T47D (cell line): ENCODE results near the gene C16orf96.
A peak's percentile ranks its signal among the peaks of the same experiment; 100 is the strongest.

Source experiments
- DNase-seq, 2 experiments: peaks; one replicate each; pipeline versions ENCODE4 v3.0.0 to v3.0.0-alpha.2; 2011 to 2012; ENCODE audit warnings: low read depth in 1 of 2, low spot score in 1 of 2
- JUND ChIP-seq: IDR thresholded peaks from 2 replicates; pipeline ENCODE4 v1.6.1; 2012; ENCODE audit warnings: low read depth
- in situ Hi-C: cut with HindIII; loops from 2 replicates; pipeline ENCODE4 v1.10.0; 2016; ENCODE audit warnings: low sequenced_read_pairs, low pct_unique_long_range_greater_than_20kb

C16orf96 gene

DNA sequence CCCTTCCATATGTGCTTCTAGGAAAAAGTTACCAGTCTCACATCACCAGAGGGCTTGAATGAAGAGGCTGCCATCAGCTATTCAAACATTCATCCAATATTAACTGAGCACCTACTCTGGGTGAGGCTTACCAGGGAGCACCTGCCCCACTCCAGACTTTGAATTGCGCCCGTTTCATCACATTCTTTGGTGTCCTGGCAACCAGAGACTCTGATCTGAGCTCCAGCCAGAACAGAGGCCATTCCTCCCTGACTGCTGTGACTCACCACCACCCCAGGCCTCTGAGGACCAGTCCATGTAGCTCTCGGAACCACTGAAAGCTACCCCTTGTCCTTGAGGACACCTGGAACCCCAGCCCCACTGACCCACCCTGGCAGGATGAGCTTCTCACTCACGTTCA lies at the start of gene C16orf96:
Gene C16orf96 (plus strand): TSS at position 229 of the 400 bp plus-strand sequence. CDS start 150 bp downstream, at position 379.
- DNase-seq: no peak
- no peak for TF ChIP-seq JUND

DNA sequence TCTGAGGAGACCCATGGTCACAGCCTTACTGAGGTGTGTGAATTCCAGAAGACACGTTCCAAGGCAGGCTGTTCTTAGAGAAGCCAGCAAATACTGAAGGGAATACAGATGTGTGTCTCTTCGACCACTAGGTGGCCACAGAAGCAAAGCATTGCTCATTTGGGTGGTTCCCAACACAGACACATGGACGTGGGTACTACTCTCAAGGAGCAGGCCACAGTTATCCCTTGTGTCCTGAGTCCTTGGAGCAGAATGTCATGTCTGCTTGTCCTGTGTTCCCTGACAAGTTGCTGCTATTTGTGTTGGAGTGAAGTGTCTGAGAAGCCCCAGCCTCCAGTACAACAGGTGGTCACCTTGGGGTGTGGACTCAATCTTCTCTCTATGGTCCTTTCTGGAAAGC lies 49.7 kb upstream of the C16orf96 start:
- DNase-seq: peak; percentile 58 to 86
- in situ Hi-C loops: no loop called here
- no peak for TF ChIP-seq JUND

More for the DNA sequence above, at the start of gene C16orf96:
- in situ Hi-C loops: no loop called here

DNA sequence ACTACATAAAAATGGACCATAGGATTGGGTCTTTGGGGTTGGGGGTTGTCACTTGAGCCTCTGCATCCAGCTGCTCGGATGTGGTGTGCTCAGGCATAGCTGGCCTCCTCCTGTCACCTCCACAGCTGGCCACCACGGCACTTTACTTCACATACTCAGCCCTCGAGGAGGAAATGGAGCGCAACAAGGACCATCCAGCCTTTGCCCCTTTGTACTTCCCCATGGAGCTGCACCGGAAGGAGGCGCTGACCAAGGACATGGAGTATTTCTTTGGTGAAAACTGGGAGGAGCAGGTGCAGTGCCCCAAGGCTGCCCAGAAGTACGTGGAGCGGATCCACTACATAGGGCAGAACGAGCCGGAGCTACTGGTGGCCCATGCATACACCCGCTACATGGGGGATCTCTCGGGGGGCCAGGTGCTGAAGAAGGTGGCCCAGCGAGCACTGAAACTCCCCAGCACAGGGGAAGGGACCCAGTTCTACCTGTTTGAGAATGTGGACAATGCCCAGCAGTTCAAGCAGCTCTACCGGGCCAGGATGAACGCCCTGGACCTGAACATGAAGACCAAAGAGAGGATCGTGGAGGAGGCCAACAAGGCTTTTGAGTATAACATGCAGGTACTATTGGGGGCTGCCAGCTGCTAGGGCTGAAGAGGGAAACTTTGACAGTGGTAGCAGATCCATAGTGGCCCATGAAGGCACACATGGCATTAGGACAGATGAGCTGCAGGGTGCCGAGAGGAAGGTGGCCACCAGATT lies 48.4 kb upstream of the C16orf96 start:
- no peak for TF ChIP-seq JUND
- in situ Hi-C loops: no loop called here
- no peak for DNase-seq

DNA sequence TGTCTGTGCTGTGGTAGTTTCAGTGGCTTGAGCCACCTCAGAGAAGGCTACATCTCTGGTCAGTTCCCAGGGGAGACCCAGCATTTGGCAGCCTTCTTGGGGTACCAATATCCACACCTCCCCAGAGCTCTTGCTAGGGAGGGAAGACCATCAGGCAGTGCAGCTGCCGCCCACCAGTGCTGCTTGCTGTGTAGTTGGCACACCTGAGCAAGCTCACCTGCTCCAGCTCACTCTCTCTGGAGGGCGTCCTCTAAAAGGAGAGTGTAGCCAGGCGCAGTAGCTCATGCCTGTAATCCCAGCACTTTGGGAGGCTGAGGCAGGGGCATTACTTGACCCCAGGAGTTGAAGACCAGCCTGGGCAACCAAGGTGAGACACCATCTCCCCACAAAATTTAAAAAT lies 47.3 kb upstream of the C16orf96 start:
- no peak for TF ChIP-seq JUND
- in situ Hi-C loops: no loop called here

DNA sequence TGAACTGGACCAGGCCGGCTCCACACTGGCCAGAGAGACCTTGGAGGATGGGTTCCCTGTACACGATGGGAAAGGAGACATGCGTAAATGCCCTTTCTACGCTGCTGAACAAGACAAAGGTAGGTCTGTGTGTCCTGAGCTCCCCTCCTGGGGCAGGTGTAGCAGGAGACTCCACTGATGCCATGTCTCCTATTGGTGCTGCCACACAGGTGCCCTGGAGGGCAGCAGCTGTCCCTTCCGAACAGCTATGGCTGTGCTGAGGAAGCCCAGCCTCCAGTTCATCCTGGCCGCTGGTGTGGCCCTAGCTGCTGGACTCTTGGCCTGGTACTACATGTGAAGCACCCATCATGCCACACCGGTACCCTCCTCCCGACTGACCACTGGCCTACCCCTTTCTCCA lies 46.7 kb upstream of the C16orf96 start:
- TF ChIP-seq JUND: no peak
- in situ Hi-C loops: no loop called here
- no peak for DNase-seq

More for the DNA sequence above, 47.3 kb upstream of the C16orf96 start:
- no peak for DNase-seq

DNA sequence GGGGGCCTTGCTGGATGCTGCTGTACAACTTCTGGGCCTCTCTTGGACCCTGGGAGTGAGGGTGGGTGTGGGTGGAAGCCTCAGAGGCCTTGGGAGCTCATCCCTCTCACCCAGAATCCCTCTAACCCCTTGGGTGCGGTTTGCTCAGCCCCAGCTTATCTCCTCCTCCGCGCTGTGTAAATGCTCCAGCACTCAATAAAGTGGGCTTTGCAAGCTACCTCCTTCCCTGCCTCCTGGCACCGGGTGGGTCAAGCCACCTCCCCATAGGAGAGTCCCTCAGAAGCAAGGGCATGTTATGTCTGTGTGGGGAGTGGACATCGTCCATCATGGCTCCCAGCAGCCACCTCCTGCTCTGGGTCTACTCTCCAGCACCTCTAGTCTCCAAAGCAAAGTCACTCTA lies 46.0 kb upstream of the C16orf96 start:
- no peak for DNase-seq
- TF ChIP-seq JUND: no peak
- in situ Hi-C loops: no loop called here

DNA sequence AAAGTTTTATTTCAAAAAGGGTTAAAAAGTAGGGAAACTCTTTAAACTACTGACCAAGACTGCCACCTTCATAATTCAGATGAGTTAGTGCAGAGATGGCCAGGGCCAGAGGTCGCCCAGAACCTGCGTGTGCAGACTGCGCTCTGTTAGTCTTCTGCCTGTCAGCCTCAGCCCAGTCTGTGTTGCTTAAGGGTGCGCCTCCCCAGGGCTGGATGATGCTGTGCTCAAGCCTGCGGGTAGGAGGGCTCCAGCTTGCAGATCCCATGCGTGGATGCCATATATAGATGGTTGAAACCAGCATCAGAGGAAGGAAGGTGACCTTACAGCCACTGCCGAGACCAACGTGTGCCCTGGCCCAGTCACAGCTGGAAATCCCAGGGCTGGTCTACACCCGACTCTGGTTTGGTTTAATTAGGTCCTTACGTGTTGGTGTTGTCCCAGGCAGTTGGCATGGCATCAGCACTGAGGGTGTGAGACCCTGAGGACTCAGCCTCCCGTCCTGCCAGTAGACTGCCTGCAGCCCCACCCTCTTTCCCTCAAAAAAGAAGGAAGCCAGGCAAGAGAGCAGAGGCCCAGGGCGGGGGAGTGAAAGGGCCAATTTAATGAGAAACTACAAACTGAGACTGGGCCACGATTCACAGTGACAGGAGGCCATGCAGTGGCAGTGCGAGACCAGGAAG lies 45.3 kb upstream of the C16orf96 start:
- no peak for DNase-seq
- in situ Hi-C loops: no loop called here
- TF ChIP-seq JUND: no peak

DNA sequence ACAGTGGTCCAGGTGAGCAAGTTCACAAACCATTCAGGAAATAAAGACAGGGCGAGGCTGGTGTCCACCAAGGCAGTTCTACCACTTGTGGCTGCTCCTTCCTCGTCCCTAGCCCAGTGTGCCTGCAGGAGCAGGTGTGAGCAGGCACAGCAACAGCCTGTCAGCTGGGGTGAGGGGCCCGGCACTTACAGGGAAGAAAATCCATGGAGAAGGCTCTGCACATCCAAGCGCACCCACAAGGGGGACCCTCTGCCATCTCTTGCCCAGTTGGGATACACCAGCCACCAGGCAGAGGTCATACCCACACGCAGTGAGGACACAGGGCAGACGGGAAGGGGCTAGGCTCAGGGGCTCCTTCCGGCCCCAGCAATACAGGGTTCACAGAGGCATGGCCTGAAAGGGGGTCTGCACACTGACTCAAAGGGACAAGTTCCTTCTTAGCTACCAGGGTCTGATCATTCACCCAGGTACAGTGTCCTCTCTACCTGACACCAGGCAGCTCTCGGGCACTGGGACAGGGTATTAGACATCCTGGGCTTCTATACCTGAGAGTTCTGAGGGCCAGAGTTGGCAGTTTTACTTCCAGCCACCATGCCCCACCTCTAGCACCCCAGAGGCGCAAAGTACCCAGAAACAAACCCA lies 44.6 kb upstream of the C16orf96 start:
- no peak for TF ChIP-seq JUND
- in situ Hi-C loops: no loop called here
- peak; percentile 54 to 66 for DNase-seq

DNA sequence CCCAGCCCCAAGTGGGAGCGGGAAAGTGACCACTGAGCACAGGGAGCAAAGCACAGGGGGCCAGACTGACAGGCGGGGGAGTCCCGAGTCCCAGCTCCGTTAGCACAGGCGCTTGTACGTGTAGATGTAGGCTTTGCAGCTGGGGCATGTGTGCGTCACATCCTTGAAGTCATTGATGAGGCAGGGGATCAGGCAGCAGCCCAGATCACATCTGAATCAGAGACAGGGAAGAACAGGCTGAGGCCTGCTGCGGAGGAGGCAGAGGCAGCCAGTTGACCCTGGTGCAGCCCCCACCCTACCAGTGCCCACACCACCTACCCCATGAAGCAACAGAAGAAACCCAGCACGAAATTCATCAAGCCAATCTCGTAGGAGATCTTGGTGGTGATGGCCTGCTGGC lies 43.7 kb upstream of the C16orf96 start:
- in situ Hi-C loops: no loop called here
- no peak for TF ChIP-seq JUND
- DNase-seq: no peak

DNA sequence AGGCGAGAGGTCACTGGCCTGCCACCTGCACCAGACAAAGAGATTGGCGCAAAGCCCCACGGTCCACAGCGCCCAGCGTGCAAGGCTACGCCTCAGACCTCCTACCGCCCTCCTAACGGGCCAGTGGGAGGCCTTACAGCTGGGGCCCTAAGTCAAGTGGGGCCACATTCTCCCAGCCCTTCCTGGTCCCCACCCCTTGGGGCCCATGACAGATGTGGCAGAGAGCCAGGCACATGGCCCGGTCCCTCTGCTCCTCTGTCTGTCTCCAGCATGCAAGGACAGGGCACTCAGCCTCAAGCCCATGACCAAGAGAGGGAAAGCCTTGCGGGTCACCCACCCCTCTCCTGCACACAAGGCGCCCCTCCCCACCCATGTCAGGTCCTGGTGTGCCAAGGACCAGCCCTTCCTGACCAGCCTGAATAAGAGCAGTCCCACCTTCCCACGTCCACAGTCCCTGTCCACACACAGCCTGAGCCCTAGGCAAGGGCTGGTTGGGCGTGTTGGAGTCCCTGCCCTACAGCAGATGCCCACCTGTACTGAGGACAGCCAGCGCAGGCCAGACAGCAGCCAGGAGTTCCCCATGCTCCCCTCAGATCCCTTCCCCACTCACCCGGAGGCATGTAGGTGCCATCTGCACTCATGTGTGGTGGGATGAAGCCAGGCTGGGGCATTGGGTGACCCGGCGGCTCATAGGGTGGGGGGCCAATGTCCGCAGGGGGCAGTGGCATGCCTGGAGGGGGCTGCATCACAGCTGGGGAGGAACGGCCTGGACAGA lies 42.9 kb upstream of the C16orf96 start:
- no peak for TF ChIP-seq JUND
- DNase-seq: no peak
- in situ Hi-C loops: no loop called here

DNA sequence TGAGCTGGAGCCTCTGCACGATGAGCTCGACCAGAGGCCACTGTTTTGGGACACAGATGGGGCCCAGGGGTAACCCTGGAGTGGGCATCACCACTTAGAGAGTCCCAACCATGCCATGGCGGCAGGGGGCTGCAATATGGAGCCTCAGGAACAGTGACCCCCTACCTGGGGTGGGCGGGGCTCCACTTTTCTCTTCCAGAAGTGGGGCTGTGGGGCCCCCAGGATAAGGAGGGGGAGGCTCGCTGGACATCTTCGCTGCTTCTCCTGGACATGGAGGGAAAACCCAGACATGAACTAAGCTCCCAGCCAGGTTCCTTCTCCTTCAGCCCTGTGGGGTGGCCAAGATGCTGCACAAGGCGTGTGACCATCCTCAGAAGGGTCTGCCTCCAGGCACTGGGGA lies 42.3 kb upstream of the C16orf96 start:
- DNase-seq: no peak
- no peak for TF ChIP-seq JUND
- in situ Hi-C loops: no loop called here

DNA sequence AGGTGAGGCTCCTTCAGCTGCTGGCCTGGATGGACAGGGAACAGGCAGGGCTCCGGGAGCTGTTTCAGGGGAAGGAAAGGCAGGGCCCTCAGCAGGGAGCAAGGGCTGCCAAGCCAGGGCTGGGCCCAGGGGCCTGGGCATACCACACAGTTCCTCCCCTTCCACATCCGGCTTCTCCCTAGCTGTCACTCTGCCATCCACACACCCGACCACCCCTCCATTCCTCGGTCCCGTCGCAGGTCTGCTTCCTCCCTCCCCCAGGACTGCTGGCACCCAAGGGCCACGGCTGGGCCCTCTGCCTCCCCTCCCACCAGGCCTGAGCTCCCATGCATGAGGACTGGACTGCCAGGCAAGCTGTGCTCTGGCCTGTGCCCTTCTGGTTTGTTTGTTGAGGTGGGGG lies 41.5 kb upstream of the C16orf96 start:
- in situ Hi-C loops: no loop called here
- no peak for DNase-seq
- TF ChIP-seq JUND: no peak
